Measurements from ENCODE around the gene HOXC6. TPM values are rescaled to one million over a fixed set of nuclear protein-coding genes. Genes with fewer than 3 reads are reported as not detected.

Gene HOXC6
- total and polyA plus RNA-seq, 8 donors, result 0.46 to 2.0 (median 1.0) TPM; not detected in 5

- no peak overlapping the region for H3K4me3 ChIP-seq
- TF ChIP-seq EP300 (IDR thresholded peaks at IDR 0.05) (no peak), POLR2A (IDR thresholded peaks at IDR 0.05) (no peak), POLR2AphosphoS5 (IDR thresholded peaks at IDR 0.05) (no peak), CTCF (IDR thresholded peaks at IDR 0.05) (no peak)
- H3K36me3 ChIP-seq, result no peaks in the 10 kb centered on the region
- no peaks in the 10 kb centered on the region for H3K9me3 ChIP-seq
- DNase-seq, result no peak
- peaks cover 0 to 21% (median 11%) of the 10 kb centered on the region in 4 donors for H3K4me1 ChIP-seq
- H3K27me3 ChIP-seq, result peaks cover 3 to 100% (median 98%) of the 10 kb centered on the region in 3 donors
- 24 to 33% (median 27%) methylated on average over 7 of the region's 7 CpGs for WGBS, 5 donors
- H3K27ac ChIP-seq, result no peak overlapping the region
- intact Hi-C loops (cut with DNase I; ENCODE audit: low total_unique reads), result loop anchor here (5.0 kb wide), 1 partner anchor 167 kb away; no protein-coding TSS in a partner anchor
Measured at GRCh38 chr12:54025499-54026405, 2.5 kb upstream of the HOXC6 start.

GRCh38 chr12:54026640-54027441 is 1.4 kb upstream of the HOXC6 start:
- H3K27me3 ChIP-seq, result peaks cover 3 to 100% (median 98%) of the 10 kb centered on the region in 3 donors
- no peaks in the 10 kb centered on the region for H3K9me3 ChIP-seq
- intact Hi-C loops (cut with DNase I; ENCODE audit: low total_unique reads), result loop anchor here (5.0 kb wide), 1 partner anchor 165 kb away; no protein-coding TSS in a partner anchor
- 19 to 26% (median 21%) methylated on average over 22 of the region's 22 CpGs for WGBS, 5 donors
- no peak overlapping the region for H3K4me3 ChIP-seq
- TF ChIP-seq POLR2AphosphoS5 (IDR thresholded peaks at IDR 0.05) (no peak), POLR2A (IDR thresholded peaks at IDR 0.05) (no peak), EP300 (IDR thresholded peaks at IDR 0.05) (no peak), CTCF (IDR thresholded peaks at IDR 0.05) (no peak)
- no peak for DNase-seq
- H3K36me3 ChIP-seq, result no peaks in the 10 kb centered on the region
- H3K27ac ChIP-seq, result no peak overlapping the region
- peaks cover 0 to 21% (median 11%) of the 10 kb centered on the region in 4 donors for H3K4me1 ChIP-seq

GRCh38 chr12:54027442-54027786 is 826 bp upstream of the HOXC6 start:
- H3K36me3 ChIP-seq, result no peaks in the 10 kb centered on the region
- H3K27ac ChIP-seq, result no peak overlapping the region
- H3K27me3 ChIP-seq, result peaks cover 3 to 100% (median 97%) of the 10 kb centered on the region in 3 donors
- H3K9me3 ChIP-seq, result no peaks in the 10 kb centered on the region
- no peak for DNase-seq
- H3K4me3 ChIP-seq, result no peak overlapping the region
- H3K4me1 ChIP-seq, result peaks cover 0 to 24% (median 11%) of the 10 kb centered on the region in 4 donors
- no peak for TF ChIP-seq EP300 (IDR thresholded peaks at IDR 0.05)
- no peak for TF ChIP-seq POLR2AphosphoS5 (IDR thresholded peaks at IDR 0.05)
- TF ChIP-seq CTCF (IDR thresholded peaks at IDR 0.05), result no peak
- no peak for TF ChIP-seq POLR2A (IDR thresholded peaks at IDR 0.05)
- WGBS, 5 donors, result 36 to 69% (median 57%) methylated on average over 3 of the region's 3 CpGs
- intact Hi-C loops (cut with DNase I; ENCODE audit: low total_unique reads), result loop anchor here (5.0 kb wide), 1 partner anchor 165 kb away; no protein-coding TSS in a partner anchor

All from stomach (tissue), 9 donors.